ENCODE measurements around the gene ZSCAN12. TPM values are rescaled to one million over a fixed set of nuclear protein-coding genes. Genes with fewer than 3 reads are reported as not detected.

Gene ZSCAN12
- total and polyA plus RNA-seq, 10 of the 15 experiments (the other 5 are each of a cell fraction or from before 2014, with no cell fraction given) = 1.2 to 12.2 (median 7.4) TPM

- in situ Hi-C loops (cut with MboI) = loop anchor here (25.0 kb wide), 1 partner anchor 1673 kb away; the partner anchor contains the start of gene ZNF322
- Histone ChIP-seq H3K9me3 (replicated peaks; ENCODE audit: control insufficient read depth, insufficient read depth, low read length) (peaks cover 7% of the 10 kb centered on the region; the same call in 2 of the 3 replicates), H2AFZ (ENCODE audit: control insufficient read depth, low read depth, low read length) (peak within 1 kb of the TSS; percentile 93), H3K4me1 (ENCODE audit: control insufficient read depth, insufficient read depth, low read length) (peaks cover 14% of the 10 kb centered on the region), H3K27ac (ENCODE audit: control insufficient read depth, insufficient read depth) (peak within 1 kb of the TSS; percentile 97), H3K27me3 (replicated peaks in 1 of 2; ENCODE audit: control insufficient read depth in 2 of 2, insufficient read depth in 2 of 2, low read length in 1 of 2) (no peaks in the 10 kb centered on the region), H3K9ac (ENCODE audit: control insufficient read depth, insufficient read depth, low read length) (peak within 1 kb of the TSS; percentile 97), H3K79me2 (ENCODE audit: control insufficient read depth, insufficient read depth, low read length) (no peaks in the 10 kb centered on the region), H3K36me3 (ENCODE audit: control insufficient read depth in 2 of 2, insufficient read depth in 2 of 2, low read length in 1 of 2) (no peaks in the 10 kb centered on the region), H4K20me1 (ENCODE audit: control insufficient read depth, insufficient read depth) (no peaks in the 10 kb centered on the region), H3K4me3 (peak within 1 kb of the TSS; percentile 72), H3K4me2 (ENCODE audit: control insufficient read depth, insufficient read depth) (peak within 1 kb of the TSS; percentile 93)
- SMC1A ChIA-PET (ENCODE audit: uncharacterized antibody, unreplicated experiment) = interaction anchor here (0.8 to 4.8 kb wide), 11 partner anchors 11 to 93 kb away, joined by 3 to 22 read pairs (median 4); partner anchors contain the start of genes PGBD1 and ZSCAN26
- intact Hi-C loops (cut with micrococcal nuclease; ENCODE audit: unreplicated experiment) = loop anchor here (1.0 to 5.0 kb wide), 2 partner anchors 68 to 197 kb away; partner anchors contain the start of gene ZSCAN26
- 2% methylated on average over 35 of the region's 35 CpGs for WGBS (ENCODE audit: insufficient coverage, insufficient replicate concordance, low lambda C conversion rate, missing lambda C conversion rate)
- FAIRE-seq = no peak
- ATAC-seq = peak; percentile 96
- TSS peak; percentile 90 for BruUV-seq (replicated peaks)
- peak; percentile 73 for DNase-seq (ENCODE audit: low read depth, low spot score)
- POLR2A ChIA-PET = interaction anchor here (0.6 to 2.4 kb wide), 9 partner anchors 10 to 197 kb away, joined by 3 to 8 read pairs (median 4); partner anchors contain the start of genes PGBD1, ZKSCAN3 and ZSCAN26
- RAD21 ChIA-PET (ENCODE audit: unreplicated experiment) = interaction anchor here (0.9 to 1.4 kb wide), 6 partner anchors 16 to 198 kb away, joined by 3 to 7 read pairs (median 4); partner anchors contain the start of genes ZKSCAN4 and ZSCAN26
- CTCF ChIA-PET = interaction anchor here (0.6 to 4.6 kb wide), 8 partner anchors 11 to 439 kb away, joined by 3 to 50 read pairs (median 4); partner anchors contain the start of genes ZKSCAN8 and ZSCAN26
- peak; percentile 16 for TF ChIP-seq USF1 (IDR thresholded peaks at IDR 0.05; ENCODE audit: borderline replicate concordance, extremely low read length, insufficient read depth, low read depth, low read length)
- TF ChIP-seq NR2F1 (conservative IDR thresholded peaks at IDR 0.05) = no peak; the same call in none of the 2 replicates
- TF ChIP-seq RELB (IDR thresholded peaks at IDR 0.05; ENCODE audit: low read depth) = peak; percentile 44
- TF ChIP-seq ZNF622 (IDR thresholded peaks at IDR 0.05) = no peak
- no peak for TF ChIP-seq PBX3 (IDR thresholded peaks at IDR 0.05; ENCODE audit: insufficient replicate concordance, low read depth, low read length)
- TF ChIP-seq HDGF (IDR thresholded peaks at IDR 0.05) = no peak
- no peak for TF ChIP-seq ZNF384 (IDR thresholded peaks at IDR 0.05; ENCODE audit: borderline replicate concordance, low read depth, low read length)
- TF ChIP-seq IKZF2 (IDR thresholded peaks at IDR 0.05) = peak; percentile 77 to 82
- no peak for TF ChIP-seq RBBP5 (conservative IDR thresholded peaks at IDR 0.05)
- TF ChIP-seq SMC3 (IDR thresholded peaks at IDR 0.05; ENCODE audit: borderline replicate concordance, low read length) = no peak
- no peak for TF ChIP-seq NR2C2 (IDR thresholded peaks at IDR 0.05; ENCODE audit: borderline replicate concordance, control insufficient read depth, insufficient read length, low read depth)
- no peak for TF ChIP-seq REST (IDR thresholded peaks at IDR 0.05; ENCODE audit: low read depth, low read length)
- TF ChIP-seq ZNF274 (IDR thresholded peaks at IDR 0.05; ENCODE audit: insufficient read depth, insufficient read length) = no peak
- no peak for TF ChIP-seq SRF (IDR thresholded peaks at IDR 0.05; ENCODE audit: low read depth in 2 of 2, low read length in 2 of 2)
- peak; percentile 62 for TF ChIP-seq MAX (IDR thresholded peaks at IDR 0.05; ENCODE audit: low read depth, low read length)
These were observed 63.8 kb downstream of the ZSCAN12 start, which contains the start of gene ZSCAN31 for GRCh38 chr6:28335564-28336283. Gene ZSCAN31 (minus strand): TSS chr6:28336148. CDS start chr6:28329683, 6,465 bp downstream.

Data from GM12878 (cell line).